Mesendoderm (in vitro differentiated cells): Measurements from ENCODE around the gene KCND3. TPM values are rescaled to one million over a fixed set of nuclear protein-coding genes. Genes with fewer than 3 reads are reported as not detected.

ENCODE experiments used
- DNase-seq: peaks from one replicate; pipeline ENCODE4 v3.0.0; 2013
- H2AK5ac ChIP-seq: 2 replicates; pipeline ENCODE4 v1.6.1; 2013; ENCODE audit warnings: low read length, inconsistent platforms
- H2BK120ac ChIP-seq: 2 replicates; pipeline ENCODE4 v1.6.1; 2013; ENCODE audit warnings: low read depth, mild to moderate bottlenecking, low read length, moderate library complexity, mixed read lengths
- H2BK15ac ChIP-seq: replicated peaks from 2 replicates; pipeline ENCODE4 v1.6.1; 2013; ENCODE audit warnings: low read depth, mild to moderate bottlenecking, moderate library complexity
- H2BK5ac ChIP-seq: 2 replicates; pipeline ENCODE4 v1.6.1; 2013; ENCODE audit warnings: low read length, inconsistent platforms
- H3K18ac ChIP-seq: 2 replicates; pipeline ENCODE4 v1.6.1; 2013; ENCODE audit warnings: mild to moderate bottlenecking, low read length, mixed read lengths
- H3K23ac ChIP-seq: one replicate; pipeline ENCODE4 v1.6.1; 2013; ENCODE audit warnings: low read length
- H3K27ac ChIP-seq: 2 replicates; pipeline ENCODE4 v1.5.1; 2013; ENCODE audit warnings: low read depth, mild to moderate bottlenecking, inconsistent platforms, low read length, moderate library complexity
- H3K27me3 ChIP-seq: 2 replicates; pipeline ENCODE4 v1.6.1; 2013; ENCODE audit warnings: low read length, control low read depth, mild to moderate bottlenecking, inconsistent platforms; ENCODE audit not compliant: insufficient read depth, poor library complexity
- H3K36me3 ChIP-seq: 2 replicates; pipeline ENCODE4 v1.6.1; 2013; ENCODE audit warnings: low read length, inconsistent platforms; ENCODE audit not compliant: control insufficient read depth, insufficient read depth
- H3K4ac ChIP-seq: one replicate; pipeline ENCODE4 v1.6.1; 2013; ENCODE audit warnings: low read depth, mild to moderate bottlenecking, low read length, moderate library complexity
- H3K4me1 ChIP-seq: 2 replicates; pipeline ENCODE4 v1.6.1; 2013; ENCODE audit warnings: low read depth, low read length, inconsistent platforms; ENCODE audit not compliant: control insufficient read depth
- H3K4me2 ChIP-seq: 2 replicates; pipeline ENCODE4 v1.6.1; 2013; ENCODE audit warnings: low read length
- H3K4me3 ChIP-seq: 2 replicates; pipeline ENCODE4 v1.5.1; 2013; ENCODE audit warnings: mild to moderate bottlenecking, low read length
- H3K56ac ChIP-seq: one replicate; pipeline ENCODE4 v1.6.1; 2013; ENCODE audit warnings: low read length
- H3K79me1 ChIP-seq: 2 replicates; pipeline ENCODE4 v1.6.1; 2013; ENCODE audit warnings: low read length, inconsistent platforms
- H3K79me2 ChIP-seq: 2 replicates; pipeline ENCODE4 v1.6.1; 2013; ENCODE audit warnings: mild to moderate bottlenecking, low read length; ENCODE audit not compliant: control insufficient read depth, insufficient read depth
- H3K9ac ChIP-seq: 2 replicates; pipeline ENCODE4 v1.6.1; 2013; ENCODE audit warnings: low read length, inconsistent platforms
- H4K5ac ChIP-seq: one replicate; pipeline ENCODE4 v1.6.1; 2013; ENCODE audit warnings: low read length
- H4K8ac ChIP-seq: one replicate; pipeline ENCODE4 v1.6.1; 2013; ENCODE audit warnings: low read depth, mild to moderate bottlenecking, control low read depth, low read length, moderate library complexity
- WGBS: extraction: QIAGEN DNeasy Blood & Tissue Kit; methylation state at CpG from one replicate; pipeline ENCODE4 v1.1.7; 2013; ENCODE audit warnings: low lambda C conversion rate, missing lambda C conversion rate; ENCODE audit not compliant: insufficient coverage; ENCODE audit errors: extremely low coverage; 5-methylcytosine and 5-hydroxymethylcytosine counted together
- polyA plus RNA-seq, 2 experiments: library from polyadenylated mRNA; stranded (reverse); fragments of 200-250 nt; gene quantifications; one replicate each; pipeline ENCODE4 v1.2.3, GENCODE V29; 2013

KCND3 gene
- 0.67 TPM for polyA plus RNA-seq (2013, experiment 1 of 2)
- polyA plus RNA-seq (2013, experiment 2 of 2) = 0.67 TPM

- H3K27me3 ChIP-seq = peaks cover 16% of the 10 kb centered on the region
- peak within 1 kb of the TSS; percentile 73 for H3K56ac ChIP-seq
- peak within 1 kb of the TSS; percentile 85 for H3K23ac ChIP-seq
- no peaks in the 10 kb centered on the region for H3K79me1 ChIP-seq
- no CpG with 5 or more reads among the region's 83 CpGs for WGBS
- H2BK120ac ChIP-seq = no peak within 1 kb of the TSS
- H2BK15ac ChIP-seq = no peak within 1 kb of the TSS
- H3K4me3 ChIP-seq = no peak within 1 kb of the TSS
- H2AK5ac ChIP-seq = no peak within 1 kb of the TSS
- H4K8ac ChIP-seq = no peak within 1 kb of the TSS
- no peak within 1 kb of the TSS for H3K27ac ChIP-seq
- no peak within 1 kb of the TSS for H2BK5ac ChIP-seq
- no peak within 1 kb of the TSS for H4K5ac ChIP-seq
- H3K4me2 ChIP-seq = peak within 1 kb of the TSS; percentile 81
- no peaks in the 10 kb centered on the region for H3K36me3 ChIP-seq
- no peak within 1 kb of the TSS for H3K4ac ChIP-seq
- H3K18ac ChIP-seq = peak within 1 kb of the TSS; percentile 12
- H3K4me1 ChIP-seq = peaks cover 3% of the 10 kb centered on the region
- DNase-seq = peak; percentile 13
- peak within 1 kb of the TSS; percentile 34 for H3K9ac ChIP-seq
- no peaks in the 10 kb centered on the region for H3K79me2 ChIP-seq
Observed at GRCh38 chr1:111989531-111990025, at the start of gene KCND3. Gene KCND3, minus strand, starts transcription at chr1:111989668.

- H3K27me3 ChIP-seq = no peaks in the 10 kb centered on the region
- DNase-seq = peak; percentile 41
- no peak overlapping the region for H4K8ac ChIP-seq
- H3K4me1 ChIP-seq = no peaks in the 10 kb centered on the region
- no CpG with 5 or more reads among the region's 1 CpG for WGBS
- no peak overlapping the region for H2BK120ac ChIP-seq
- no peak overlapping the region for H2AK5ac ChIP-seq
- no peak overlapping the region for H4K5ac ChIP-seq
- no peak overlapping the region for H3K23ac ChIP-seq
- no peak overlapping the region for H3K4ac ChIP-seq
- H3K79me1 ChIP-seq = no peaks in the 10 kb centered on the region
- no peak overlapping the region for H3K56ac ChIP-seq
- H3K27ac ChIP-seq = no peak overlapping the region
- H3K9ac ChIP-seq = no peak overlapping the region
- no peak overlapping the region for H2BK15ac ChIP-seq
- H3K79me2 ChIP-seq = no peaks in the 10 kb centered on the region
- no peak overlapping the region for H3K4me3 ChIP-seq
- no peak overlapping the region for H3K4me2 ChIP-seq
- no peaks in the 10 kb centered on the region for H3K36me3 ChIP-seq
- H3K18ac ChIP-seq = no peak overlapping the region
- no peak overlapping the region for H2BK5ac ChIP-seq
Observed at GRCh38 chr1:112034277-112034676, 44.8 kb upstream of the KCND3 start.

GRCh38 chr1:112033439-112034120, 44.1 kb upstream of the KCND3 start:
- no peak overlapping the region for H3K23ac ChIP-seq
- H4K5ac ChIP-seq = no peak overlapping the region
- no peak overlapping the region for H4K8ac ChIP-seq
- WGBS = no CpG with 5 or more reads among the region's 3 CpGs
- H3K4me2 ChIP-seq = no peak overlapping the region
- H3K18ac ChIP-seq = no peak overlapping the region
- H2BK15ac ChIP-seq = no peak overlapping the region
- H2BK5ac ChIP-seq = no peak overlapping the region
- no peaks in the 10 kb centered on the region for H3K79me2 ChIP-seq
- no peak overlapping the region for H3K9ac ChIP-seq
- no peaks in the 10 kb centered on the region for H3K36me3 ChIP-seq
- no peak overlapping the region for H3K27ac ChIP-seq
- no peak overlapping the region for H3K56ac ChIP-seq
- no peaks in the 10 kb centered on the region for H3K4me1 ChIP-seq
- DNase-seq = no peak
- no peak overlapping the region for H2BK120ac ChIP-seq
- no peaks in the 10 kb centered on the region for H3K27me3 ChIP-seq
- H3K79me1 ChIP-seq = no peaks in the 10 kb centered on the region
- H3K4ac ChIP-seq = no peak overlapping the region
- H3K4me3 ChIP-seq = no peak overlapping the region
- no peak overlapping the region for H2AK5ac ChIP-seq

GRCh38 chr1:112030157-112030556, 40.7 kb upstream of the KCND3 start:
- no CpG with 5 or more reads among the region's 5 CpGs for WGBS
- H3K79me2 ChIP-seq = no peaks in the 10 kb centered on the region

GRCh38 chr1:112027696-112028095, 38.2 kb upstream of the KCND3 start:
- Histone ChIP-seq H3K27ac (no peak overlapping the region), H4K5ac (no peak overlapping the region), H3K36me3 (no peaks in the 10 kb centered on the region), H3K27me3 (no peaks in the 10 kb centered on the region), H2BK120ac (no peak overlapping the region), H3K56ac (no peak overlapping the region), H3K23ac (no peak overlapping the region), H2AK5ac (no peak overlapping the region), H2BK15ac (no peak overlapping the region), H4K8ac (no peak overlapping the region), H3K9ac (no peak overlapping the region), H3K18ac (no peak overlapping the region), H3K4me2 (no peak overlapping the region), H3K4me1 (no peaks in the 10 kb centered on the region), H3K79me2 (no peaks in the 10 kb centered on the region), H2BK5ac (no peak overlapping the region), H3K4me3 (no peak overlapping the region), H3K79me1 (no peaks in the 10 kb centered on the region), H3K4ac (no peak overlapping the region)
- no CpG with 5 or more reads among the region's 1 CpG for WGBS
- DNase-seq = no peak

More at GRCh38 chr1:112030157-112030556, 40.7 kb upstream of the KCND3 start:
- H3K4me2 ChIP-seq = no peak overlapping the region
- DNase-seq = no peak
- no peaks in the 10 kb centered on the region for H3K36me3 ChIP-seq
- no peak overlapping the region for H3K4ac ChIP-seq
- H3K56ac ChIP-seq = no peak overlapping the region
- H3K27ac ChIP-seq = no peak overlapping the region
- H4K5ac ChIP-seq = no peak overlapping the region
- H2BK15ac ChIP-seq = no peak overlapping the region
- no peak overlapping the region for H2BK5ac ChIP-seq
- no peaks in the 10 kb centered on the region for H3K27me3 ChIP-seq
- no peak overlapping the region for H3K23ac ChIP-seq
- no peak overlapping the region for H3K4me3 ChIP-seq
- no peak overlapping the region for H3K9ac ChIP-seq
- H3K4me1 ChIP-seq = no peaks in the 10 kb centered on the region
- no peak overlapping the region for H2BK120ac ChIP-seq
- no peak overlapping the region for H4K8ac ChIP-seq
- H3K18ac ChIP-seq = no peak overlapping the region
- no peak overlapping the region for H2AK5ac ChIP-seq
- H3K79me1 ChIP-seq = no peaks in the 10 kb centered on the region

GRCh38 chr1:112026501-112026900, 37.0 kb upstream of the KCND3 start:
- H4K8ac ChIP-seq = no peak overlapping the region
- H3K27ac ChIP-seq = no peak overlapping the region
- no peak overlapping the region for H4K5ac ChIP-seq
- no peak overlapping the region for H3K4me3 ChIP-seq
- H3K4ac ChIP-seq = no peak overlapping the region
- no peak overlapping the region for H2BK15ac ChIP-seq
- no peak overlapping the region for H3K4me2 ChIP-seq
- no peak for DNase-seq
- H2AK5ac ChIP-seq = no peak overlapping the region
- H2BK5ac ChIP-seq = no peak overlapping the region
- H2BK120ac ChIP-seq = no peak overlapping the region
- no peaks in the 10 kb centered on the region for H3K79me2 ChIP-seq
- H3K4me1 ChIP-seq = no peaks in the 10 kb centered on the region
- no peak overlapping the region for H3K18ac ChIP-seq
- H3K27me3 ChIP-seq = no peaks in the 10 kb centered on the region
- H3K9ac ChIP-seq = no peak overlapping the region
- no peak overlapping the region for H3K23ac ChIP-seq
- no CpG with 5 or more reads among the region's 1 CpG for WGBS
- no peak overlapping the region for H3K56ac ChIP-seq
- H3K79me1 ChIP-seq = no peaks in the 10 kb centered on the region
- H3K36me3 ChIP-seq = no peaks in the 10 kb centered on the region
